Activated naive CD8-positive, alpha-beta T cell treated with anti-CD3 and anti-CD28 coated beads, Interleukin-2, amount 10 ng/mL, durations not matched to agents 7 days and 5 days (primary cell): ENCODE data around the gene LYZL1. TPM values are rescaled to one million over a fixed set of nuclear protein-coding genes. Genes with fewer than 3 reads are reported as not detected.

Experiments used
- ATAC-seq: fragments of 150-1000 bp; cut with Tn5 transposase; one replicate; pipeline ENCODE4 v1.10.0; 2021; ENCODE audit warnings: low read depth, moderate library complexity
- POLR2A ChIA-PET: fragments of 350-600 bp; sonication (Branson Sonifier 250); formaldehyde crosslinking; loops from one replicate; lab custom pipeline; 2021; ENCODE audit warnings: antibody characterized with exemption; lab: Charles Lee
- DNase-seq: peaks from one replicate; pipeline ENCODE4 v3.0.0; 2021
- H3K27ac Mint-ChIP-seq: one replicate; pipeline ENCODE4 v1.8.0; 2022; ENCODE audit warnings: mild to moderate bottlenecking, mixed read lengths
- H3K27me3 Mint-ChIP-seq: one replicate; pipeline ENCODE4 v1.8.0; 2022; ENCODE audit warnings: mild to moderate bottlenecking, moderate library complexity, mixed read lengths
- H3K36me3 Mint-ChIP-seq: one replicate; pipeline ENCODE4 v1.8.0; 2021; ENCODE audit warnings: mild to moderate bottlenecking, mixed read lengths
- H3K4me1 Mint-ChIP-seq: one replicate; pipeline ENCODE4 v1.8.0; 2021; ENCODE audit warnings: mixed read lengths
- H3K4me3 Mint-ChIP-seq: one replicate; pipeline ENCODE4 v1.8.0; 2022; ENCODE audit warnings: mild to moderate bottlenecking, moderate library complexity, mixed read lengths
- H3K9me3 Mint-ChIP-seq: one replicate; pipeline ENCODE4 v1.8.0; 2021; ENCODE audit warnings: mixed read lengths
- total RNA-seq, 2 experiments: library from RNA; stranded (reverse); gene quantifications; one replicate each; pipeline ENCODE4 v1.2.3, GENCODE V29; 2021

The LYZL1 gene
- total RNA-seq, 2 experiments from 2014 or later: not detected

- POLR2A ChIA-PET: no interaction called here
- H3K27me3 Mint-ChIP-seq: peaks cover 19% of the 10 kb centered on the region
- H3K9me3 Mint-ChIP-seq: no peaks in the 10 kb centered on the region
- ATAC-seq: no peak
- no peaks in the 10 kb centered on the region for H3K4me1 Mint-ChIP-seq
- no peak for DNase-seq
- H3K4me3 Mint-ChIP-seq: no peak overlapping the region
- H3K27ac Mint-ChIP-seq: no peak overlapping the region
- H3K36me3 Mint-ChIP-seq: no peaks in the 10 kb centered on the region
Measured at GRCh38 chr10:29253690-29254029, 35.2 kb upstream of the LYZL1 start.

GRCh38 chr10:29254123-29255046 lies 34.5 kb upstream of the LYZL1 start:
- H3K4me3 Mint-ChIP-seq: no peak overlapping the region
- no peak overlapping the region for H3K27ac Mint-ChIP-seq
- DNase-seq (no peak), ATAC-seq (no peak)
- no peaks in the 10 kb centered on the region for H3K4me1 Mint-ChIP-seq
- peaks cover 19% of the 10 kb centered on the region for H3K27me3 Mint-ChIP-seq
- no peaks in the 10 kb centered on the region for H3K9me3 Mint-ChIP-seq
- no peaks in the 10 kb centered on the region for H3K36me3 Mint-ChIP-seq
- POLR2A ChIA-PET: no interaction called here

- ATAC-seq: no peak
- H3K4me1 Mint-ChIP-seq: no peaks in the 10 kb centered on the region
- H3K4me3 Mint-ChIP-seq: no peak overlapping the region
- H3K9me3 Mint-ChIP-seq: no peaks in the 10 kb centered on the region
- no peak for DNase-seq
- POLR2A ChIA-PET: no interaction called here
- H3K27me3 Mint-ChIP-seq: peaks cover 18% of the 10 kb centered on the region
- H3K36me3 Mint-ChIP-seq: no peaks in the 10 kb centered on the region
- H3K27ac Mint-ChIP-seq: no peak overlapping the region
Measured at GRCh38 chr10:29255104-29255503, 33.8 kb upstream of the LYZL1 start.

DNA sequence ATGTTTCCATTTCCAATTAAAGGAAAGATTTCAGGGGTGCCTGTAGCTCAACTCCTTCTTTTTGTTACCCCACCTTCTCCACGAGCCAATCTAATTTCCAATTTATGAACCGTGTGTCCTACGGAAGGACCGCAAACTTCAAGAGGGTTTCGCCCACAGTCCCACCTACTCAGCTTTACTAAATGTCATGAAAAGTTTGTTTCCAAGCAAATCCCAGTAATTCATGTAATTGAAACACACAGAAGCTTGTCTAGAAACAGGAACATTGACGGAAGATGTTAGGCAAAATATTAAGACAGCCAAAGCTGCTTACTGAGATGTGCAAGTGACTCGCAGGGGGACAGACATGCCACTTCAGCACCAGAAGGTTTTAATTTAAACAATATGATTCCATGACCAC lies 32.9 kb upstream of the LYZL1 start:
- POLR2A ChIA-PET: no interaction called here
- no peaks in the 10 kb centered on the region for H3K4me1 Mint-ChIP-seq
- no peak for ATAC-seq
- no peak overlapping the region for H3K4me3 Mint-ChIP-seq
- H3K27me3 Mint-ChIP-seq: peaks cover 15% of the 10 kb centered on the region
- no peaks in the 10 kb centered on the region for H3K9me3 Mint-ChIP-seq
- DNase-seq: no peak
- no peak overlapping the region for H3K27ac Mint-ChIP-seq
- no peaks in the 10 kb centered on the region for H3K36me3 Mint-ChIP-seq

DNA sequence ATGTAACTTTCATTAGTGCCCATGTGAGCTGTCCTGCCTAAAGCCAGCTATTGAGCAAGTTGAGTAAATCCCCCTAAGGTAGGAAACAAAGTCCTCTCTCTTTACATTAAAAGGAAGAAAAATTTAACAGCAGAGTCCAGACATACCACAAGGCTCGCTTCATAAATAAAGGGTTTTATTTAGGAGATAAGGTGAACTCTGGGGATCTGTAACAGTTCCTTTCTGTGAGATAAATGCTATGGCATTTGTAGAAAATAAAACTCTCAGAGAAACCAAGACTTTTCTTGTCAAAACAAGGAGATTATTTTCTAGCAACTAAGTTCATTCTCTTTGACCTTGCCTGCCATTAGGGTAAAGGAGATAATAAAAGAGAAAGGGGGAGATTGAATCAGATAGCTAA lies 32.3 kb upstream of the LYZL1 start:
- peaks cover 15% of the 10 kb centered on the region for H3K27me3 Mint-ChIP-seq
- H3K27ac Mint-ChIP-seq: no peak overlapping the region
- POLR2A ChIA-PET: no interaction called here
- H3K4me1 Mint-ChIP-seq: no peaks in the 10 kb centered on the region
- ATAC-seq (no peak), DNase-seq (no peak)
- no peak overlapping the region for H3K4me3 Mint-ChIP-seq
- H3K36me3 Mint-ChIP-seq: no peaks in the 10 kb centered on the region
- H3K9me3 Mint-ChIP-seq: no peaks in the 10 kb centered on the region

DNA sequence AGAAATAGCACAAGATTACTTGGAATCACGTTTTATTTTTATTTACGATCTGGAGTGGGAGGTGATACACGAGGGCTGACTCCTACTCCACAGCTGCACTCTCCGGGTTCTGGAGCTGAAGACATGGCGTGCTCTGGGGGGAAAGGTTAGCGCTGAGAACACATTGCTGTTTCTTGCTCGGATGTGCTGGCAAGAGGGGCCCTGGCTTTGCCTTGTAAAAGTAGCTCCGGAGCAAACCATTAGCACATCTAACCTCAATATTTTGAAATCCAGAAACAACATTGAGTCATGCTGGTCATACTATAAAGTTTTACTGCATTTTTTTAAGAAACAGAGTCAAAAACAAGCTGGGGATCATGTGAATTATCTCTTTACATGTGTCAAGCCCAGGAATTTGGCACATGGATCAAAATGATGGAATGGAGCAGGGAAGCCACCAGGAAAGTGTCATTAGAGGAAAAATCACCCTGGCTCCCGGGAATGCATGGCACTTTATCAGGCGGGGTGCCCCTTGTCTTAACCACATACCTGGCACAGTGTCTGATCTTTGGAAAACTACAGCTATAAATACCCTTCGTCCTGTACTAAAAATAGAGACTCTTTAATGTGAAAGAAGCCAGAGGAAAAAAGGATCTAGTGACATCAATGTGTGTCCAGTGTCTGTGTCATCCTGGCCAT lies 31.6 kb upstream of the LYZL1 start:
- DNase-seq: no peak
- POLR2A ChIA-PET: no interaction called here
- no peaks in the 10 kb centered on the region for H3K9me3 Mint-ChIP-seq

DNA sequence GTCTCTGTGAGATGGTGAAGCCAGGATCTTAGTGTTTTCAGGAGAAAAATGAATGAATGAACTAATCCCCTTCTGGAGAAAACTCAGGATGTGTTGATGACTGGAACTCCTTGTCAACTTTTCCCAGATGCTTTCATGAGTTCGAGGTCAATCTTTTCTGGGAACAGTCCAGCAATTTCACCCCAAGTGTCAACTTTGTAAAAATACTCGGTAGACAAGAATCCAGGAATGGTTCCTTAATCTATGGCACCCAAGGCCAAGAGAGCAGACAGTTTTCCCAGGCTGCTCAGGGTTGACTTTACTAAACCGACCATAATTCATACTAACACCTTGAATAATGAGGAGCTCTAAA lies 31.1 kb upstream of the LYZL1 start:
- POLR2A ChIA-PET: no interaction called here
- Mint-ChIP-seq H3K27ac (no peak overlapping the region), H3K9me3 (no peaks in the 10 kb centered on the region), H3K4me3 (no peak overlapping the region), H3K36me3 (no peaks in the 10 kb centered on the region), H3K4me1 (no peaks in the 10 kb centered on the region), H3K27me3 (peaks cover 17% of the 10 kb centered on the region)
- ATAC-seq: no peak
- DNase-seq: no peak

More for the DNA sequence above, 31.6 kb upstream of the LYZL1 start:
- no peak overlapping the region for H3K27ac Mint-ChIP-seq
- H3K36me3 Mint-ChIP-seq: no peaks in the 10 kb centered on the region
- ATAC-seq: no peak
- no peaks in the 10 kb centered on the region for H3K4me1 Mint-ChIP-seq
- no peak overlapping the region for H3K4me3 Mint-ChIP-seq
- H3K27me3 Mint-ChIP-seq: peaks cover 15% of the 10 kb centered on the region

- no peak for DNase-seq
- Mint-ChIP-seq H3K36me3 (no peaks in the 10 kb centered on the region), H3K9me3 (peaks cover 1% of the 10 kb centered on the region), H3K4me1 (no peaks in the 10 kb centered on the region), H3K27ac (no peak overlapping the region), H3K4me3 (no peak overlapping the region), H3K27me3 (peaks cover 12% of the 10 kb centered on the region)
- POLR2A ChIA-PET: no interaction called here
- ATAC-seq: no peak
Measured at GRCh38 chr10:29259498-29259897, 29.4 kb upstream of the LYZL1 start.

DNA sequence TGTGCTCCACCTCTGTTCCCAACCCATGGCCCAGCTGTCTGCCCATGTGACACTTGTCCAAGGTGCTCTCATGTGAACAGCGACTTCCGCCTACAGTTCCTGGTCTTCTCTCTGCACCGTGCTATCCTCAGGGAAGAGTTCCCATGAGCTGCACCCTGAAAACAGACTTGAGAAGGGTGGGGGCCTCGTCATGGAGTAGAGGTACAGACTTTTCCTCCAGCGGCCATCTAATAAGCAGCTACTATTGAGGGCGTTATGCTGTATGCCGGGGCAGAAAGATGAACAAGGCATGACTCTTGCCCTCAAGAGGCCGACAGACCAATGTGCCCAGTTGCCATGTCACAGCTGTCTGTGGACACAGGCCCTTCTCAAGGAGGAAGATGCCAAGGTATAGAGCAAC lies 25.4 kb upstream of the LYZL1 start:
- ATAC-seq (no peak), DNase-seq (no peak)
- Mint-ChIP-seq H3K27ac (no peak overlapping the region), H3K36me3 (no peaks in the 10 kb centered on the region), H3K4me1 (no peaks in the 10 kb centered on the region), H3K9me3 (peaks cover 1% of the 10 kb centered on the region), H3K27me3 (peaks cover 3% of the 10 kb centered on the region), H3K4me3 (no peak overlapping the region)
- POLR2A ChIA-PET: no interaction called here

DNA sequence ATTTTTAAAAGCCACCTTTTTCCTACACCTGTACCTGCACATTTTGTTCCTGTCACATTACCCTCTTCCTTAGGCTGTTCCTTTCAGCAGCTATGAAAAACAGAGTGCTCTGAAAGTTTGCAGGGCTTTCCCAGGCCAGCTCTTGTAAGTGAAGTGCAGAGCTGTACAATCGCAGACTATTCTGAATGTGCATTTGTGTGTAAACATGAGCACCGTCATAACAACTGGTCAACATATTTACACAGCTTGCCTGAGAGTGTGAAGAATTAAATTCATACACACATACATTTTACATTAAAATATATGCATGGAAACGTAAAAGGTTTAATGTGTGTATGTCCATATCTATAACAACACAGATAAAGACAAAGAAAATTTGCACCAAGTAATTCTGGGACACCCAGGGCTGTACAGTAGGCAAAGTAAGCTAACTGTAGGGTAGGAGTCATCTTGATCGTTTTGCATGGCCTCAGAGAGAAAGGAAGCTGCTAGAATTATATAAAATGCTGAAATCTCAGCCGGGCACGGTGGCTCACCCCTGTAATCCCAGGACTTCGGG lies 23.6 kb upstream of the LYZL1 start:
- Mint-ChIP-seq H3K27ac (no peak overlapping the region), H3K9me3 (peaks cover 1% of the 10 kb centered on the region), H3K36me3 (no peaks in the 10 kb centered on the region), H3K4me1 (no peaks in the 10 kb centered on the region), H3K4me3 (no peak overlapping the region), H3K27me3 (peaks cover 3% of the 10 kb centered on the region)
- DNase-seq (no peak), ATAC-seq (no peak)
- POLR2A ChIA-PET: no interaction called here

DNA sequence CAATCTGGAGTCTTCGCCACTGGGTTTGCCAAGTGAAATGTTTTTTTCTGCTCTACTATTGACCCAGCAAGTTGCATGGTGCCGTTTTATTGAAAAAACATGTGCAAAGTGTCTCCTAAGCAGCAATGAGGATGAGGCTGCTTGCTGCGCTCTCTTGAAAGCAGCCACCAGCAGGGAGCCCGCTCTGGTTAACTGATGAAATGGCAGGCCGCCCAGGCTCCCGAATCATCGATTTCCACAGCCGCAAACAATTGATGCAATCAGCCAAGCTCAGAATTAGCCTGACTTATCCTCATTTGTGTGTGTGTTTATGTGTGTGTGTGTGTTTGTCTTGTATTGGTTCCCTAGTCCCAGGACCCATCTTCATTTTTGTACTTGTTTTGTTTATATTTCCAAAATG lies 22.2 kb upstream of the LYZL1 start:
- POLR2A ChIA-PET: no interaction called here
- Mint-ChIP-seq H3K4me1 (no peaks in the 10 kb centered on the region), H3K27me3 (peaks cover 3% of the 10 kb centered on the region), H3K36me3 (no peaks in the 10 kb centered on the region), H3K4me3 (no peak overlapping the region), H3K9me3 (peaks cover 1% of the 10 kb centered on the region), H3K27ac (no peak overlapping the region)
- no peak for DNase-seq
- ATAC-seq: no peak

GRCh38 chr10:29268011-29268410 lies 20.9 kb upstream of the LYZL1 start:
- no peaks in the 10 kb centered on the region for H3K4me1 Mint-ChIP-seq
- H3K9me3 Mint-ChIP-seq: peaks cover 1% of the 10 kb centered on the region
- ATAC-seq (no peak), DNase-seq (no peak)
- no peak overlapping the region for H3K4me3 Mint-ChIP-seq
- H3K36me3 Mint-ChIP-seq: no peaks in the 10 kb centered on the region
- no peak overlapping the region for H3K27ac Mint-ChIP-seq
- H3K27me3 Mint-ChIP-seq: peaks cover 2% of the 10 kb centered on the region
- POLR2A ChIA-PET: no interaction called here

DNA sequence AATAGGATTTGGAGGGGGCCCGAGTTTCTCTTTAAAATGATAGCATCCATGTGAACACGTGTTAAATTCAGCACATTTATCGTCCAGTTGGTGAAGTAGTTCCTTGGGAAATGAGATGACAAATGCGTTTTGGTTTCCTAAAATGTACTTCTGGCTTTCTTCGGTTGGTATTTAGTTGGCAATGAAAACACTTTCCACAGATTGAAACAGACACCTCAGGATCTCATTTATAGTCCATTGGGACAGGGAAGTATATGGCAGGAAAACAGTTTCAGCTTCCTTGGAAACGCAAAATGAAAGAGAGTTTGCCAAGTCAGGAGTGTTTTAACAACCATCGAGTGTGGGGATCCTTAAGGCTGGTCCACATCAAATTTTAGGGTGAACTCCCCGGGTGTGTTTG lies 19.4 kb upstream of the LYZL1 start:
- no peaks in the 10 kb centered on the region for H3K36me3 Mint-ChIP-seq
- H3K9me3 Mint-ChIP-seq: no peaks in the 10 kb centered on the region
- no peaks in the 10 kb centered on the region for H3K4me1 Mint-ChIP-seq
- DNase-seq: no peak
- H3K27me3 Mint-ChIP-seq: peaks cover 2% of the 10 kb centered on the region
- H3K4me3 Mint-ChIP-seq: no peak overlapping the region
- ATAC-seq: no peak
- no peak overlapping the region for H3K27ac Mint-ChIP-seq
- POLR2A ChIA-PET: no interaction called here

GRCh38 chr10:29270883-29271282 lies 18.0 kb upstream of the LYZL1 start:
- H3K4me1 Mint-ChIP-seq: no peaks in the 10 kb centered on the region
- POLR2A ChIA-PET: no interaction called here
- H3K9me3 Mint-ChIP-seq: no peaks in the 10 kb centered on the region
- ATAC-seq: no peak
- no peak overlapping the region for H3K27ac Mint-ChIP-seq
- no peak overlapping the region for H3K4me3 Mint-ChIP-seq
- H3K36me3 Mint-ChIP-seq: no peaks in the 10 kb centered on the region
- H3K27me3 Mint-ChIP-seq: peaks cover 2% of the 10 kb centered on the region
- DNase-seq: no peak
